ENCODE data around the gene P4HTM.

The P4HTM gene

GRCh38 chr3:48989796-48990635 is at the start of gene P4HTM:
Gene P4HTM (plus strand): TSS chr3:48990241. CDS start chr3:48990257, 16 bp downstream.
- DNase-seq, result peak; percentile 75

- DNase-seq, result no peak
Observed at GRCh38 chr3:48945432-48945831, 44.6 kb upstream of the P4HTM start.

GRCh38 chr3:48945891-48946549 is 44.0 kb upstream of the P4HTM start:
- peak; percentile 12 for DNase-seq

DNA sequence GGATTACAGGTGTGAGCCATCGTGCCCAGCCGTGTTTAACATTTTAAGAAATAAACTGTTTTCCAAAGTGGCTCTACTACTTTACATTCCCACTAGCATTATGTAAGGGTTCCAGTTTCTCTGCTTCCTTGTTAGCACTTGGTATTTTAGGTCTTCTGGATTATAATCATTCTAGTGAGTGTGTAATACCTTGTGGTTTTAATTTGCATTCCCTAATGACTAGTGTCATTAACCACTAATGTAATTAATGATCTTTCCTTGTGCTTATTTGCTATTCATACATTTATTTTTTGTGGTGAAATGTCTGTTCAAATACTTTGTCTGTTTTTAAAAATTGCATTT is 40.7 kb upstream of the P4HTM start:
- no peak for DNase-seq

GRCh38 chr3:48950051-48950450 is 40.0 kb upstream of the P4HTM start:
- no peak for DNase-seq

DNA sequence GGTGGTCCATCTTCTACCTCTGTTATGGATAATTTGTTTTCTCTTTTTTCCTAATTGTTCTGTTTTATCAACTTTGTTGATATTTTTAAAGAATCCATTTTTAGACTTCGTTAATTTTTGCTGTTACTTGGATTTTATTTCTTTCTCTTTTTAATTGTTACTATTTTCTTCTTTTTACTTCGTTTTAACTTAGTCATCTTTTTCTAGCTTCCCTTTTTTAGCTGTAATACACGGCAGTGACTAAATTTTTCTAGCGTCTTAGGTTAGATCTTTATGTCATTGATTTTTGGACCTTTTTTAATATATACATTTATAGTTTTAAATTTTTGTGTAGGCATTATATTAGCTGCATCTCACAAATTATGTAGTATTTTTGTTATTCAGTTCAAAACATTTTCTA is 38.3 kb upstream of the P4HTM start:
- DNase-seq, result peak; percentile 40

DNA sequence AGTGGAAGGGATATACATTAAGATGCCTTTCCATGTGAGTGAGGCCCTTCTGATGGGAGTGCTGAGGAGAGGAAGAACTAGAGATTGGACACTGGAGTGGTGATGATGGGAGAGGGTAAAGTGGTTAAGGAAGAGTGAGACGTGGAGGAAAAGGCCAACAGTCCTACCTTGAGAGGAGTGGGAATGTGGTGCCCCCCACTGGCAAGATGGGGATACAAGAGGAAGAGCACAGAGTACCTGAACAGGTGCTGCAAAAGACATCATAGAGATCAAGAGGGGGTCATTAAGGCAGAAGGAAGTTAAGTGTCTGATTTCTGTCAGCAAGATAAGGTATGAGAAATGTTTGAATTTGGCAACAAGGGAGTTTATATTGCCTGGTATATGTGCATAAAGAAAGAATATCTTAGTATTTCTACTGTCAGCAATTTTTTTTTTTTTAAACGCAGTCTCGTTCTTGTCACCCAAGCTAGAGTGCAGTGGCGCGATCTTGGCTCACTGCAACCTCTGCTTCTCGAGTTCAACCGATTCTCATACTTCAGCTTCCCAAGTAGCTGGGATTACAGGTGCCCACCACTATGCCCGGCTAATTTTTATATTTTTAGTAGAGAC is 37.4 kb upstream of the P4HTM start:
- DNase-seq, result no peak

DNA sequence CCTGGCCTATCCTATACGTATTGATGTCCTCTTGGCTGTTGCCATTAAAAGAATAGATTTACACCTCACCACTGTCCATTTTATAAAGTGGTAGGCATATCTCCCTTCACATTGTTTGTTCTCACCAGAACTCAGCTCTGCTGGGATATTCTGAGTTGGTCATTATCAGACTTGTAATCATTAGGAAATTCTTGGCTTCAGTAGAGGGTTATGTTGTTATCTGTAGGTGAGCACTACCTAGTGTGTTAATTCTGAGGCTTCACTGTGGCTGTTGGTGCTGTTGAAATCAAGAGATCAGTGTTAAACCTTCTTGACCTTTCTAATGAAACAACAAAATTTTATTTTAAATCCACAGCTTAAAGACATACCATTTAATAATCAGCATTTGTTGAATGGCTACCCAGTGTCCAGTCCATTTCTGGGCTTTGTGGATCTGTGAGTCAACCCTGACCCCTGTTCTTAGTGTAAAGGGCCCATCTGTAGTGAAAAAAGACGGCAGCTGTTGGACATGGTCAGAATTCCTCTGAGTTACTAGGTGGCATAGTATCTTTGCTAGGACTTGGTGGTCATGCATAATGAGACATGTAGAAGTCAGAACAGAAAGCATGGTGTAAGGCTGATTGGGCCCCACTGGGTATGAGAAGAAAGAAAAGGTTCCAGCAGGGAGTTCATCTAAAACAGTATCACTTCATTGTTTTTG is 32.9 kb upstream of the P4HTM start:
- DNase-seq, result no peak

GRCh38 chr3:48960841-48961413 is 29.1 kb upstream of the P4HTM start:
- no peak for DNase-seq

DNA sequence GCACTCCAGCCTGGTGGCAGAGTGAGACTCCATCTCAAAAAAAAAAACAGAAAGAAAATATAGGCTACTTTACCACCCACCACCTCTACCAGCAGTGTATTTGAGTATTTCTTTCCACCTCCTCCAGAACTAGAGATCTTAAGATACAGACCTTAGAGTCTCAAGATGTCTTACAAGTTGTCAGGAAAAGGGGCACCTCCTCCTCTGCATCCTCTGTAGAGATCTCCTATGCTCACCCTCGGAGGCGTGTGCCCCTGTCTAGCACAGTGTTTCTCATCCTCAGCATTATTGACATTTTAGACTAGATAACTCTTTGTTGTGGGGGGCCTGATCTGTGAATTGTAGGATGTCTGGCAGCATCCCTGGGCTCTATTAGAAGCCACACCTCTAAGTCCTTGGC is 27.7 kb upstream of the P4HTM start:
- no peak for DNase-seq

DNA sequence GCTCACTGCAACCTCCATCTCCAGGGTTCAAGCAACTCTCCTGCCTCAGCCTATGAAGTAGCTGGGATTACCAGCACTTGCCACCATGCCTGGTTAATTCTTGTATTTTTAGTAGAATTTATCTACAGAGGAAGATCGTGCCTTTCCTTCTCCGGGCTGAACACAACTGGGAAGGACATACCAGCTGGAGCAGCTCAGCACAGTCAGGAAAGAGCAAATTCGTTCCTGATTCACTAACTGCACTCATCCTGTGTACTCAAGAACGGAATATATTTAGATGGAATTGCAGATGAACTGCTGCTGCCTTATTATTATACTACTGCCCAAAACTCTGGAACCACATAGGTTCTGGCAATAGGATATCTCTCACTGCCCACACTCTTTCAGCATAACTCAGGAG is 27.1 kb upstream of the P4HTM start:
- DNase-seq, result no peak

- no peak for DNase-seq
Observed at GRCh38 chr3:48963591-48963990, 26.4 kb upstream of the P4HTM start.

- DNase-seq, result no peak
Observed at GRCh38 chr3:48966367-48966766, 23.7 kb upstream of the P4HTM start.

- DNase-seq, result no peak
Observed at GRCh38 chr3:48966876-48967361, 23.1 kb upstream of the P4HTM start.

DNA sequence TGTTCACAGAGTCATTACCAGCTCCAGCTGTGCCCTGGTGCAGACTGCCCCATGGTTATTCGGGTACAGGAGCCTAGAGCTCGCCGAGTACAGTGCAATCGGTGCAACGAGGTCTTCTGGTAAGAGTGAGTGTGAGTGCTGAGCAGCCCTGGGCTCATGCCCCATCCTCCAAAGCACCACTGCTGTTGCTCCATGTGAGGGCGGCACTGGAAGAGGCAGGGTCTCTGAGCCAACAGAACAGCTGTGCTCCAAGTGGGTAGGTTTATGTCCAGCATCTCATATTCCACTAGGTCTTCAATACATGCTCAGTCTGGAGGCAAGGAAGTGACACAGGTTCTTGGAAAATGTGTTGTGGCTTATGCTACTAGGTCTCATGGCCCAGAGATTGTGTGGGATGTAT is 19.5 kb upstream of the P4HTM start:
- DNase-seq, result no peak

DNA sequence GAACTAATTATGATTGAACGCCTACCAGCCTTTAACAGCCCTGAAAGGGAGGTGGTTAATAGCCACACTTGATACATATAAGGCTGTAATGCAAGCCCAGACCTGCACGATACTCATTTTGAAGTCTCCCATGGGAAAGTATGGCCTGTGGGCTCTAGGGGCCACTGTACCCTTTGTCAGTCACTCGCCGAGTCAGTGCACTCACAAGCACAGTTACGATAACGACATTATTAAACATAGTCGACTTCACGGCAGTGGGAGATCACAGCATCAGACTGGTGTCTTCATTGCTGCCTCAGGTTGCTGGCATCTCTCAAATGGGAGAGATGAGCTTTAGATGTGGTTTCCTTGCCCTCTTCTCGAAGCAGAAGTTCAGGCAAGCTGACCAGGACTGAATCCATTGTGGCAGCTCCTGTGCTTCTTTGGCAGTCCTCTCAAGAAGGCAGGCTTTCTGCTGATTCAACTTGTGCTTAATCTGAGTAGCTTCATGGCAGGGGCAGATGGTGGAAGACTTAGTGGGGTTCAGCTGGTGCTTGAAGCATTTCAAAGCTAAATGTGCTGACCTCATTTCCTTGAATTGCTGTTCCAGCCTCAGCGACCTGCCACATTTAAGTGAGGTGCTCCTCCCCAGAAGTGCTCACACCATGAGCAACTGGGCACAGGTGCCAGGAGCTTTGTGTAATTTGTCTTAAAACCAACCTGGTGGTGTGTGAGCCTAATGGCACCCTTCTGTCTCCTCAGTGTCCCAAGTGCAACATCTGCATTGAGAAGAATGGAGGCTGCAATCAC is 15.8 kb upstream of the P4HTM start:
- no peak for DNase-seq

DNA sequence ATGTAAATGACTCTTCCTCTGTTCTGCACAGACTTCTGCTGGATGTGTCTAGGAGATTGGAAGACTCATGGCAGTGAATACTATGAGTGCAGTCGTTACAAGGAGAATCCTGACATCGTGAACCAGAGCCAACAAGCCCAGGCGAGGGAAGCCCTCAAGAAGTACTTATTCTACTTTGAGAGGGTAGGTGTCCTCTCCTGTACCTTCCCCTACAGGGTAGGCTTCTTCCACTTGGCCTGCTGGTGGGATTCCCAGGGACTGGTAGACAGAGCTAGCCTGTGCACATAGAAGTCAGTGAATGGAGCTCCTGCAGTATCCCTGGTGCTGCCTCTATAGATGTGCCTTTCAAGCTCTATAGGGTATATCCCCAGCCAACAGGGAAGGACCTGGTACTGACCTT is 10.6 kb upstream of the P4HTM start:
- no peak for DNase-seq

DNA sequence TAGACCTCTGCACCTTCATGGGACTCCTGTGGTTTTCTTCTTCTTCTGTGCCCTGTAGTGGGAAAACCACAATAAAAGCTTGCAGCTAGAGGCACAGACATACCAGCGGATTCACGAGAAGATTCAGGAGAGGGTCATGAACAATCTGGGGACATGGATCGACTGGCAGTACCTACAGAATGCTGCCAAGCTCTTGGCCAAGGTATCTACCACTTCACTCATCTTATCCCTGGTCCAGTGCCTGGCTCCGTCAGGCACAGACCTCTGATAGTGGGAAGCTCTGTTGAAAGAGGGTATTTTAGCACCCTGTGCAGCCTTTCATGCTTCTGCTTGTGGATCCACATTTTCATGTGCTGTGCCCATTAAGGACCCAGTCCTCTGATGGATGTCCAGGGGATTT is 9.7 kb upstream of the P4HTM start:
- DNase-seq, result no peak

DNA sequence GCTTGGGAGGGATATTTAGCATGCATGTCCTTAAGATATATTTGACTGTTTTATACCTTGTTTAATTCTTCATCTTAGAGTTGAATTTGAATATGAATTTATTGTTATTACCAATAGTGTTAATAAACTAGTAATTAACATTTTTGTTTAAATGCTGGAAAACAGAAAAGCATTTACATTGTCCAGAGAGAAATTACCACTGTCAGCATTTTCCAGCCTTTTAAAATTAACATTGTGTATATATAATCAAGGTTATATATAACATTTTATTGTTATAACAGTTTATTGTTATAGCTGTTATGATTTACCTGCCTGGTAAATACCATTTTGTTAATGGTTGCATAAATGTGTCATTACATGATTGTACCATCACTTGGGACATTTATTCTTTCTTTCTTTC is 8.0 kb upstream of the P4HTM start:
- DNase-seq, result no peak

DNA sequence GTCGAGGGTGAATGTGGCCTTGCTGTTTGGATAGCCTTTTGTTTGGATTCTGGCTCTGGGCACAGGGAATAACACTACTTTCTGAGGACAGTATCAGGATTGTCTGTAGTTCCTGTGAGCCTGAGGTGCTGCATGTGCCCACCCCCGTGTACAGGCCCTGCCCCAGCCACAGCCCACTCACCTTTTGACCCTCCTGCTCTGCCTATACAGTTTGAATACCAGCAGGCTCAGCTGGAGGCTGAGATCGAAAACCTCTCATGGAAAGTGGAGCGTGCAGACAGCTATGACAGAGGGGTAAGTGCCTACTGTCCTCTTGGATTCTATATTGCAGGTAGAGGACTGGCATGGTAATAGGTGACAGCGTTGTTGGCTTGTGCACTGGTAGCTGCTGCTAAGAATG is 7.4 kb upstream of the P4HTM start:
- no peak for DNase-seq

DNA sequence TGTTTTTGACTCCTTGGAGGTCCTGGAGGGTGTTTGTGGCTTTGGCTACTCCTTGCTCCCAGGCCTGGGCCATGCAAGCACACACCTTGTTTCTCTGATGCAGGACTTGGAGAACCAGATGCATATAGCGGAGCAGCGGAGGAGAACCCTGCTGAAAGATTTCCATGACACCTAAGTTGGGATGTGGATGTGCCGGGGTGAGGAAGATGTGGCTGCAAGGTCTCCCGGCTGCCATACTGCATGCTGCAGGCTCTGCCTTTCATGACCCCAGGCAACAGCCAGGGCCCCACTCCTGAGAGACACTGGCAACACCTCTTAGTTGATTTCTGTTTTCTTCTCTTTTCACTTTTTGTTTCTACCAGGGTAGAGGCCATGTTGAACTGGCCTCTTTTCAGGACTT is 6.9 kb upstream of the P4HTM start:
- DNase-seq, result no peak

DNA sequence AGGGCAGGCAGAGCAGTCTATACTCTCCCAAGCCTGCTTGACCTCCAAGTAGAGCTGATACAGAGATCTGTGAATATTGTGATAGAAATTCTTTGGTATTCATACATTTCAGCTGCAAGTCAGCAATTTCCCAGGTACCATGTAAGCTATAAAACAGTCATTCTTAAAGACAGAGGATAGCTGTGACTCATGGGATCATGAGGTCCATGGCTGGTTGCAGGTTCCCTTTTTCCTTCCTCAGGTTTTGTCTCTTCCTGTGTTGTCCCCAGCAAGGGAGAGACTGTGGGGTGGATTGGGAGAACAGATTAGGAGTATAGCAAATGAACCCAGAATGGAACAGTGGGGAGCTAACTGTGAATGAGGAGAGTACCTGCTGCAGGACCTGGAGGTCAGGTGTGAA is 5.4 kb upstream of the P4HTM start:
- DNase-seq, result peak; percentile 63
